Measurements from ENCODE around the gene FIS1. TPM values are rescaled to one million over a fixed set of nuclear protein-coding genes. Genes with fewer than 3 reads are reported as not detected.

The FIS1 gene
- polyA plus RNA-seq, 1 donor (not counting 4 experiments of a cell fraction or from before 2014, with no cell fraction given), result 202 TPM

DNA sequence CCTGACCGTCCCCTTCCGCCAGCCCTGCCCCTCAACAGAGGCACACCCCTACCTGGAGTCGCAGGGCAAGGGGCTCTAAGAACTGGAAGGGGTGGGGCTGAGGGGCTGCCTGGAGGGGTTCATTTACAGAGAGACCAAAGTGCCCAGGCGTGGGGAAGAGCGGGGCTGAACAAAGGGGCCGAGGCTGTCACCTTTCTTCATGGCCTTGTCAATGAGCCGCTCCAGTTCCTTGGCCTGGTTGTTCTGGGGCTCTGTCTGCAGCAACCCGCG, 5.0 kb downstream of the FIS1 start:
- TF ChIP-seq EZH2 (IDR thresholded peaks at IDR 0.05; ENCODE audit: low read length), result no peak
- TF ChIP-seq, protein P1, sequence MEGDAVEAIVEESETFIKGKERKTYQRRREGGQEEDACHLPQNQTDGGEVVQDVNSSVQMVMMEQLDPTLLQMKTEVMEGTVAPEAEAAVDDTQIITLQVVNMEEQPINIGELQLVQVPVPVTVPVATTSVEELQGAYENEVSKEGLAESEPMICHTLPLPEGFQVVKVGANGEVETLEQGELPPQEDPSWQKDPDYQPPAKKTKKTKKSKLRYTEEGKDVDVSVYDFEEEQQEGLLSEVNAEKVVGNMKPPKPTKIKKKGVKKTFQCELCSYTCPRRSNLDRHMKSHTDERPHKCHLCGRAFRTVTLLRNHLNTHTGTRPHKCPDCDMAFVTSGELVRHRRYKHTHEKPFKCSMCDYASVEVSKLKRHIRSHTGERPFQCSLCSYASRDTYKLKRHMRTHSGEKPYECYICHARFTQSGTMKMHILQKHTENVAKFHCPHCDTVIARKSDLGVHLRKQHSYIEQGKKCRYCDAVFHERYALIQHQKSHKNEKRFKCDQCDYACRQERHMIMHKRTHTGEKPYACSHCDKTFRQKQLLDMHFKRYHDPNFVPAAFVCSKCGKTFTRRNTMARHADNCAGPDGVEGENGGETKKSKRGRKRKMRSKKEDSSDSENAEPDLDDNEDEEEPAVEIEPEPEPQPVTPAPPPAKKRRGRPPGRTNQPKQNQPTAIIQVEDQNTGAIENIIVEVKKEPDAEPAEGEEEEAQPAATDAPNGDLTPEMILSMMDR (optimal IDR thresholded peaks at IDR 0.05 in 1 of 3, IDR thresholded peaks at IDR 0.05 in 1 of 3, conservative IDR thresholded peaks at IDR 0.05 in 1 of 3; ENCODE audit: extremely low read depth in 1 of 3, insufficient read depth in 2 of 3, low read length in 3 of 3), result no peak
- DNase-seq (ENCODE audit: low read depth, low spot score) (no peak), FAIRE-seq (no peak)
- Histone ChIP-seq H3K27me3 (ENCODE audit: control insufficient read depth, extremely low read depth, insufficient read depth, low read length) (no peaks in the 10 kb centered on the region), H3K4me2 (ENCODE audit: control insufficient read depth, extremely low read depth, insufficient read depth, low read depth, low read length) (no peak overlapping the region), H3K9ac (ENCODE audit: control insufficient read depth, extremely low read depth, insufficient read depth, low read length) (no peak overlapping the region), H3K27ac (ENCODE audit: control insufficient read depth, insufficient read depth, low read length) (no peak overlapping the region), H3K36me3 (ENCODE audit: control insufficient read depth in 2 of 2, extremely low read depth in 1 of 2, insufficient read depth in 2 of 2, low read length in 2 of 2) (peaks cover 16 to 24% of the 10 kb centered on the region in 2 experiments), H3K4me1 (ENCODE audit: control insufficient read depth, extremely low read depth, insufficient read depth, low read length) (peaks cover 21% of the 10 kb centered on the region), H3K9me1 (ENCODE audit: control insufficient read depth, extremely low read depth, insufficient read depth, low read length) (no peaks in the 10 kb centered on the region), H3K4me3 (ENCODE audit: control insufficient read depth in 2 of 3, extremely low read depth in 1 of 3, insufficient read depth in 2 of 3, low read depth in 1 of 3, low read length in 3 of 3) (no peak overlapping the region), H2AFZ (ENCODE audit: control insufficient read depth, low read length) (no peak overlapping the region), H4K20me1 (ENCODE audit: control insufficient read depth, extremely low read depth, insufficient read depth, low read length) (no peaks in the 10 kb centered on the region), H3K79me2 (ENCODE audit: control insufficient read depth, insufficient read depth, low read length) (peaks cover 29% of the 10 kb centered on the region), H3K9me3 (ENCODE audit: control insufficient read depth, low read depth, low read length) (no peaks in the 10 kb centered on the region)
- dilution Hi-C loops (cut with MboI; ENCODE audit: extremely low pct_ligation_motif_present, low sequenced_read_pairs), result no loop called here

DNA sequence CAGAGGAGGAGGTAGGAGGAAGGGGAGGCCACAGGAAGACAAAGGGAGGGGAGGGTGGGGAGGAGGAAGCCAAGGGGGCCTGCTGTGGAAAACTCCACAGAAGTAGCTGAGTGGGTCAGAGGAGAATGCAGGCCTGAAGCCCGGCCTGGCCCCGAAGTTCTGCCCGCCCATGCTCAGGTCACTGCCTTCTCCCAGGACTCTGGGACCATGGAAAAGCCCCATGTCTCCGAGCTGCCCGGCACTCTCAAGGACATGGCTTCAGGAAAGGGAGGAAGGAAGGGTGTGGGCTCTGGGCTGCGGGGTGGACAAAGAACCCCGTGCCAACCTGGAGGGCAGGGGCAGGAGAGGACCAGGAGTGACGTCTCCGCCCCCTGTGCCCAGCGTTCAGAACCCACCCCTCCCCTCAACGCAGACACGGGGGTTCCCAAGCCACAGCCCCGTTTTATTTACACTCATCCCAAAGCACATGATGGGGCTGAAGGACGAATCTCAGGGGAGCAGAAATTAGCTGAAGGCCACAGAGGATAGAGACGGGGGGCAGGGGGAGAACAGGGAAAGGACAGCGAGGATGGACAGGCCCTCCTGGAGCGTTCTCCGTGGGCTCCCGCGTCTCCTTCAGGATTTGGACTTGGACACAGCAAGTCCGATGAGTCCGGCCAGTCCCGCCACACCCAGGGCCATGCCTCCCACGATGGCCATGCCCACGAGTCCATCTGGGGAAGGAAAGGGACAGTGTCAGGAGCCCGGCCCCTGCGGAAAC, 5.5 kb downstream of the FIS1 start:
- Histone ChIP-seq H3K79me2 (ENCODE audit: control insufficient read depth, insufficient read depth, low read length) (peaks cover 29% of the 10 kb centered on the region), H3K4me2 (ENCODE audit: control insufficient read depth, extremely low read depth, insufficient read depth, low read depth, low read length) (no peak overlapping the region), H3K9me3 (ENCODE audit: control insufficient read depth, low read depth, low read length) (no peaks in the 10 kb centered on the region), H3K9ac (ENCODE audit: control insufficient read depth, extremely low read depth, insufficient read depth, low read length) (no peak overlapping the region), H3K27me3 (ENCODE audit: control insufficient read depth, extremely low read depth, insufficient read depth, low read length) (no peaks in the 10 kb centered on the region), H3K36me3 (ENCODE audit: control insufficient read depth in 2 of 2, extremely low read depth in 1 of 2, insufficient read depth in 2 of 2, low read length in 2 of 2) (peaks cover 16 to 24% of the 10 kb centered on the region in 2 experiments), H3K4me3 (ENCODE audit: control insufficient read depth in 2 of 3, extremely low read depth in 1 of 3, insufficient read depth in 2 of 3, low read depth in 1 of 3, low read length in 3 of 3) (no peak overlapping the region), H3K4me1 (ENCODE audit: control insufficient read depth, extremely low read depth, insufficient read depth, low read length) (peaks cover 21% of the 10 kb centered on the region), H3K27ac (ENCODE audit: control insufficient read depth, insufficient read depth, low read length) (no peak overlapping the region), H4K20me1 (ENCODE audit: control insufficient read depth, extremely low read depth, insufficient read depth, low read length) (no peaks in the 10 kb centered on the region), H3K9me1 (ENCODE audit: control insufficient read depth, extremely low read depth, insufficient read depth, low read length) (no peaks in the 10 kb centered on the region), H2AFZ (ENCODE audit: control insufficient read depth, low read length) (no peak overlapping the region)
- TF ChIP-seq EZH2 (IDR thresholded peaks at IDR 0.05; ENCODE audit: low read length), result no peak
- TF ChIP-seq, protein P1 (optimal IDR thresholded peaks at IDR 0.05 in 1 of 3, IDR thresholded peaks at IDR 0.05 in 1 of 3, conservative IDR thresholded peaks at IDR 0.05 in 1 of 3; ENCODE audit: extremely low read depth in 1 of 3, insufficient read depth in 2 of 3, low read length in 3 of 3), result no peak
- FAIRE-seq (no peak), DNase-seq (ENCODE audit: low read depth, low spot score) (no peak)
- dilution Hi-C loops (cut with MboI; ENCODE audit: extremely low pct_ligation_motif_present, low sequenced_read_pairs), result no loop called here
